HEK293 (cell line): ENCODE results near the gene RIC8A.

ENCODE experiments used
- CTCF ChIA-PET: fragments of 350-600 bp; formaldehyde crosslinking; extraction: SDS; loops from one replicate; lab custom pipeline; 2021; ENCODE audit warnings: antibody characterized with exemption; lab: Yijun Ruan, JAX
- POLR2A ChIA-PET: fragments of 300-600 bp; formaldehyde crosslinking; extraction: SDS; loops from one replicate; lab custom pipeline; 2020; ENCODE audit warnings: antibody characterized with exemption, inconsistent platforms; lab: Yijun Ruan, JAX
- H3K27ac ChIP-seq: fragments of 200-500 bp; sonication (Bioruptor generic); 2 replicates; pipeline ENCODE4 v1.5.1; 2014; ENCODE audit warnings: low read depth, low read length, control low read depth, inconsistent platforms; ENCODE audit errors: extremely low read depth
- H3K36me3 ChIP-seq, 2 experiments: fragments of 200-500 bp in 1 of 2; sonication (Bioruptor generic) in 1 of 2; 1 replicate in 1 of 2; 2 replicates in 1 of 2; pipeline ENCODE4 v1.5.1; 2014 to 2017; ENCODE audit warnings: inconsistent platforms in 2 of 2, low read length in 2 of 2; ENCODE audit not compliant: control insufficient read depth in 2 of 2, insufficient read depth in 1 of 2
- H3K4me1 ChIP-seq: fragments of 200-500 bp; sonication (Bioruptor generic); 2 replicates; pipeline ENCODE4 v1.5.1; 2014; ENCODE audit warnings: mild to moderate bottlenecking, low read length, inconsistent platforms; ENCODE audit not compliant: control insufficient read depth, insufficient read depth
- H3K4me3 ChIP-seq: 2 replicates; pipeline ENCODE4 v1.5.1; 2011; ENCODE audit warnings: low read depth, mild to moderate bottlenecking, control low read depth, low read length, moderate library complexity
- H3K9me3 ChIP-seq: fragments of 200-500 bp; sonication (Bioruptor generic); 2 replicates; pipeline ENCODE4 v1.5.1; 2014; ENCODE audit warnings: low read depth, low read length, inconsistent platforms; ENCODE audit not compliant: control insufficient read depth, insufficient read depth
- BCL11A ChIP-seq: fragments of 450-650 bp; formaldehyde crosslinking; IDR thresholded peaks from 2 replicates; pipeline ENCODE4 v1.5.1; 2016; ENCODE audit warnings: low read depth, missing biosample characterization, missing genetic modification characterization
- GLI4 ChIP-seq: fragments of 450-650 bp; formaldehyde crosslinking; IDR thresholded peaks from 2 replicates; pipeline ENCODE4 v1.5.1; 2016; ENCODE audit warnings: missing biosample characterization, missing genetic modification characterization
- HIC1 ChIP-seq: fragments of 450-650 bp; formaldehyde crosslinking; IDR thresholded peaks from 2 replicates; pipeline ENCODE4 v1.5.1; 2016; ENCODE audit warnings: missing biosample characterization, missing genetic modification characterization
- MZF1 ChIP-seq: fragments of 450-650 bp; formaldehyde crosslinking; IDR thresholded peaks from 2 replicates; pipeline ENCODE4 v1.5.1; 2017; ENCODE audit warnings: missing biosample characterization, missing genetic modification characterization, borderline replicate concordance
- SETDB1 ChIP-seq: IDR thresholded peaks from one replicate; pipeline ENCODE4 v1.6.1; 2017; ENCODE audit warnings: mild to moderate bottlenecking, low read length, moderate library complexity, mixed read lengths; ENCODE audit not compliant: insufficient read length
- SP2 ChIP-seq: fragments of 450-650 bp; formaldehyde crosslinking; IDR thresholded peaks from 2 replicates; pipeline ENCODE4 v1.5.1; 2016; ENCODE audit warnings: missing biosample characterization, missing genetic modification characterization
- ZBTB6 ChIP-seq: fragments of 450-650 bp; formaldehyde crosslinking; IDR thresholded peaks from 2 replicates; pipeline ENCODE4 v1.5.1; 2017; ENCODE audit warnings: missing biosample characterization, missing genetic modification characterization
- ZNF112 ChIP-seq: fragments of 450-650 bp; formaldehyde crosslinking; IDR thresholded peaks from 2 replicates; pipeline ENCODE4 v1.5.0; 2017; ENCODE audit warnings: missing biosample characterization, missing genetic modification characterization
- ZNF114 ChIP-seq: fragments of 450-650 bp; formaldehyde crosslinking; IDR thresholded peaks from 2 replicates; pipeline ENCODE4 v1.5.0; 2017; ENCODE audit warnings: missing biosample characterization, missing genetic modification characterization
- ZNF148 ChIP-seq: fragments of 450-650 bp; formaldehyde crosslinking; IDR thresholded peaks from 2 replicates; pipeline ENCODE4 v1.5.0; 2017; ENCODE audit warnings: missing biosample characterization, missing genetic modification characterization, borderline replicate concordance
- ZNF169 ChIP-seq: fragments of 450-650 bp; formaldehyde crosslinking; IDR thresholded peaks from 2 replicates; pipeline ENCODE4 v1.5.1; 2016; ENCODE audit warnings: missing biosample characterization, missing genetic modification characterization
- ZNF202 ChIP-seq: fragments of 450-650 bp; formaldehyde crosslinking; IDR thresholded peaks from 2 replicates; pipeline ENCODE4 v1.5.1; 2016; ENCODE audit warnings: missing biosample characterization, missing genetic modification characterization, borderline replicate concordance
- ZNF223 ChIP-seq: fragments of 450-650 bp; formaldehyde crosslinking; IDR thresholded peaks from 2 replicates; pipeline ENCODE4 v1.5.1; 2016; ENCODE audit warnings: missing biosample characterization, missing genetic modification characterization
- ZNF23 ChIP-seq: fragments of 450-650 bp; formaldehyde crosslinking; IDR thresholded peaks from 2 replicates; pipeline ENCODE4 v1.5.1; 2016; ENCODE audit warnings: missing biosample characterization, missing genetic modification characterization, borderline replicate concordance
- ZNF510 ChIP-seq: fragments of 450-650 bp; formaldehyde crosslinking; IDR thresholded peaks from 2 replicates; pipeline ENCODE4 v1.5.1; 2018; ENCODE audit warnings: mild to moderate bottlenecking, missing genetic modification characterization, missing biosample characterization; ENCODE audit not compliant: insufficient replicate concordance
- ZNF596 ChIP-seq: fragments of 450-650 bp; IDR thresholded peaks from 2 replicates; pipeline ENCODE4 v1.5.0; 2018; ENCODE audit warnings: missing biosample characterization, mild to moderate bottlenecking, missing genetic modification characterization, moderate library complexity
- ZNF624 ChIP-seq: fragments of 450-650 bp; formaldehyde crosslinking; IDR thresholded peaks from 2 replicates; pipeline ENCODE4 v1.5.1; 2017; ENCODE audit warnings: missing biosample characterization, missing genetic modification characterization
- ZNF76 ChIP-seq: fragments of 450-650 bp; formaldehyde crosslinking; IDR thresholded peaks from 2 replicates; pipeline ENCODE4; 2016; ENCODE audit warnings: low read depth, missing biosample characterization, missing genetic modification characterization, borderline replicate concordance
- ZSCAN23 ChIP-seq: fragments of 450-650 bp; formaldehyde crosslinking; IDR thresholded peaks from 2 replicates; pipeline ENCODE4 v1.5.1; 2016; ENCODE audit warnings: missing biosample characterization, missing genetic modification characterization
- ZXDB ChIP-seq: fragments of 450-650 bp; formaldehyde crosslinking; IDR thresholded peaks from 2 replicates; pipeline ENCODE4 v1.5.1; 2016; ENCODE audit warnings: missing biosample characterization, missing genetic modification characterization
- TF ChIP-seq, protein P1 (sequence below): fragments of 450-650 bp; IDR thresholded peaks from 2 replicates; pipeline ENCODE4 v1.5.1; 2018; ENCODE audit warnings: missing biosample characterization, mild to moderate bottlenecking, missing genetic modification characterization
- TF ChIP-seq, protein P2 (sequence below): fragments of 450-650 bp; formaldehyde crosslinking; IDR thresholded peaks from 2 replicates; pipeline ENCODE4 v1.5.1; 2016; ENCODE audit warnings: missing biosample characterization, missing genetic modification characterization
- TF ChIP-seq, protein P3 (sequence below): fragments of 450-650 bp; formaldehyde crosslinking; optimal IDR thresholded peaks from 2 replicates; pipeline ENCODE3; 2016; ENCODE audit warnings: missing biosample characterization, mild to moderate bottlenecking, missing genetic modification characterization

The RIC8A gene

GRCh38 chr11:210803-211180 lies 3.3 kb downstream of the RIC8A start:
- Histone ChIP-seq H3K4me1 (no peaks in the 10 kb centered on the region), H3K27ac (no peak overlapping the region), H3K4me3 (no peak overlapping the region), H3K36me3 (peaks cover 0 to 70% of the 10 kb centered on the region in 2 experiments; a peak in 1 of 3 replicates), H3K9me3 (no peaks in the 10 kb centered on the region)
- CTCF ChIA-PET: no interaction called here
- POLR2A ChIA-PET: interaction anchor here (1.0 kb wide), 1 partner anchor 9 kb away, joined by 3 read pairs; no protein-coding TSS in a partner anchor
- TF ChIP-seq SETDB1: no peak
- no peak for TF ChIP-seq ZNF112 (tag by site-specific recombination)
- no peak for TF ChIP-seq ZNF202 (tag by site-specific recombination)
- no peak for TF ChIP-seq SP2 (tag by site-specific recombination)
- TF ChIP-seq ZNF148 (tag by site-specific recombination): no peak
- TF ChIP-seq, protein P1, sequence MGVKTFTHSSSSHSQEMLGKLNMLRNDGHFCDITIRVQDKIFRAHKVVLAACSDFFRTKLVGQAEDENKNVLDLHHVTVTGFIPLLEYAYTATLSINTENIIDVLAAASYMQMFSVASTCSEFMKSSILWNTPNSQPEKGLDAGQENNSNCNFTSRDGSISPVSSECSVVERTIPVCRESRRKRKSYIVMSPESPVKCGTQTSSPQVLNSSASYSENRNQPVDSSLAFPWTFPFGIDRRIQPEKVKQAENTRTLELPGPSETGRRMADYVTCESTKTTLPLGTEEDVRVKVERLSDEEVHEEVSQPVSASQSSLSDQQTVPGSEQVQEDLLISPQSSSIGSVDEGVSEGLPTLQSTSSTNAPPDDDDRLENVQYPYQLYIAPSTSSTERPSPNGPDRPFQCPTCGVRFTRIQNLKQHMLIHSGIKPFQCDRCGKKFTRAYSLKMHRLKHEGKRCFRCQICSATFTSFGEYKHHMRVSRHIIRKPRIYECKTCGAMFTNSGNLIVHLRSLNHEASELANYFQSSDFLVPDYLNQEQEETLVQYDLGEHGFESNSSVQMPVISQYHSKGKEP (tag by site-specific recombination): no peak
- no peak for TF ChIP-seq ZNF114 (tag by site-specific recombination)
- no peak for TF ChIP-seq ZBTB6 (tag by site-specific recombination)
- no peak for TF ChIP-seq ZXDB (tag by site-specific recombination)
- TF ChIP-seq MZF1 (tag by site-specific recombination): no peak
- no peak for TF ChIP-seq ZNF223 (tag by site-specific recombination)
- TF ChIP-seq BCL11A (tag by site-specific recombination): no peak
- TF ChIP-seq ZNF510: no peak
- no peak for TF ChIP-seq GLI4
- no peak for TF ChIP-seq ZNF624

- H3K4me1 ChIP-seq: no peaks in the 10 kb centered on the region
- ChIA-PET CTCF (interaction anchor here (0.5 to 0.8 kb wide), 2 partner anchors 11 to 308 kb away, joined by 3 to 4 read pairs; no protein-coding TSS in a partner anchor), POLR2A (interaction anchor here (1.0 kb wide), 1 partner anchor 8 kb away, joined by 3 read pairs; no protein-coding TSS in a partner anchor)
- H3K4me3 ChIP-seq: no peak overlapping the region
- H3K9me3 ChIP-seq: no peaks in the 10 kb centered on the region
- peaks cover 0 to 72% of the 10 kb centered on the region in 2 experiments; a peak in 1 of 3 replicates for H3K36me3 ChIP-seq
- H3K27ac ChIP-seq: no peak overlapping the region
- TF ChIP-seq ZNF596 (tag by site-specific recombination): no peak
- TF ChIP-seq, protein P2, sequence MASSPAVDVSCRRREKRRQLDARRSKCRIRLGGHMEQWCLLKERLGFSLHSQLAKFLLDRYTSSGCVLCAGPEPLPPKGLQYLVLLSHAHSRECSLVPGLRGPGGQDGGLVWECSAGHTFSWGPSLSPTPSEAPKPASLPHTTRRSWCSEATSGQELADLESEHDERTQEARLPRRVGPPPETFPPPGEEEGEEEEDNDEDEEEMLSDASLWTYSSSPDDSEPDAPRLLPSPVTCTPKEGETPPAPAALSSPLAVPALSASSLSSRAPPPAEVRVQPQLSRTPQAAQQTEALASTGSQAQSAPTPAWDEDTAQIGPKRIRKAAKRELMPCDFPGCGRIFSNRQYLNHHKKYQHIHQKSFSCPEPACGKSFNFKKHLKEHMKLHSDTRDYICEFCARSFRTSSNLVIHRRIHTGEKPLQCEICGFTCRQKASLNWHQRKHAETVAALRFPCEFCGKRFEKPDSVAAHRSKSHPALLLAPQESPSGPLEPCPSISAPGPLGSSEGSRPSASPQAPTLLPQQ (tag by site-specific recombination): no peak
- TF ChIP-seq, protein P3, sequence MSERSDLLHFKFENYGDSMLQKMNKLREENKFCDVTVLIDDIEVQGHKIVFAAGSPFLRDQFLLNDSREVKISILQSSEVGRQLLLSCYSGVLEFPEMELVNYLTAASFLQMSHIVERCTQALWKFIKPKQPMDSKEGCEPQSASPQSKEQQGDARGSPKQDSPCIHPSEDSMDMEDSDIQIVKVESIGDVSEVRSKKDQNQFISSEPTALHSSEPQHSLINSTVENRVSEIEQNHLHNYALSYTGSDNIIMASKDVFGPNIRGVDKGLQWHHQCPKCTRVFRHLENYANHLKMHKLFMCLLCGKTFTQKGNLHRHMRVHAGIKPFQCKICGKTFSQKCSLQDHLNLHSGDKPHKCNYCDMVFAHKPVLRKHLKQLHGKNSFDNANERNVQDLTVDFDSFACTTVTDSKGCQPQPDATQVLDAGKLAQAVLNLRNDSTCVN (tag by site-specific recombination): no peak
- TF ChIP-seq ZSCAN23: no peak
- TF ChIP-seq ZNF23 (tag by site-specific recombination): no peak
- no peak for TF ChIP-seq HIC1
- no peak for TF ChIP-seq ZNF76 (tag by site-specific recombination)
- TF ChIP-seq SP2 (tag by site-specific recombination): no peak
- no peak for TF ChIP-seq ZNF169
Measured at GRCh38 chr11:211295-211694, 3.8 kb downstream of the RIC8A start.
